GM19395 (cell line): Measurements from ENCODE around the gene TAX1BP3.

Experiments
- ATAC-seq: cut with Tn5 transposase; IDR thresholded peaks from one replicate; pipeline ENCODE4 v1.9.1; 2021; ENCODE audit warnings: mild to moderate bottlenecking, moderate library complexity; ENCODE audit not compliant: unreplicated experiment

The TAX1BP3 gene

GRCh38 chr17:3630781-3631180, 37.6 kb downstream of the TAX1BP3 start:
- ATAC-seq = no peak

- no peak for ATAC-seq
Measured at GRCh38 chr17:3627769-3628167, 40.6 kb downstream of the TAX1BP3 start.

DNA sequence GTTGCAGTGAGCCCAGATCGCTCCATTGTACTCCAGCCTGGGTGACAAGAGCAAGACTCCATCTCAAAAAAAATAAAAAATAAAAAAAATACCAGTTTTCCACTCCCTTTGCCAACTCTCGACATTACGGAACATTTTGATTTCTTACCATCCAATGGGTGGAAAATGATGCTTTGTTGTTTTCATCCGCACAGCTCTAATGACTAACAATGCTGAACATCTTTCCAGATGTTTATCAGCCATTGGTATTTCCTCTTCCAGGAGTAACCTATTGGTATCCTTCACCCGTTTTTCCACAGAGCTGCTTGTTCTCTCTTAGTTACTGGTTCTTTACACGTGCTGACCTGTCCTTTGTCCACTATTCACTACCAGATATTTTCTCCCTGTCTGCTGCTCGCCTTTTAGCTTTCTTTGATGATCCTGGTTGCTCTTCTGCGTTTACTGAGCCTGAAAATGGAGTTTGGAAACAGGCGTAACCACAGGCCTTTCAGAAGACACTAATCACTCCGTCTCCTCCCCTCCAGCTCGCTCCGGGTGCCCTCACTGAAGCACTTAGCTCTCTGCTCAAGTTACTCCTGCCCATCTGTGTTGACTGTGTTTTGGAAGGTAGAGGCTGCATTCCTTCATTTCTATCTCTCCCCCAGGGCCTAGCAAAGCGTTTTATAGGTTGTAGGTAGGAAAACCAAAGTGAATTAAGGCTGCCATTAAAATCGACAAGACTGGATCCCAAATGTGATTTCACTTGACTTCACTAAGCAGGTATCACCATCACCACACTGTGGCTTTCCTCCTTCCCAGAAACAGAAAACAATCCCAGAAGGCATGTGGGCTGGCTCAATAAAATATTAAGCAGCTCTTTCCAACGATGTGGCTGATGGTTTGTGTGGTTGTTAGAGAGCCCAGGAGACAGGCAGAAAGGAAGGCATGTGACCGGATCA, 41.3 kb downstream of the TAX1BP3 start:
- ATAC-seq = no peak

- no peak for ATAC-seq
Measured at GRCh38 chr17:3622977-3623594, 45.3 kb downstream of the TAX1BP3 start.

- no peak for ATAC-seq
Measured at GRCh38 chr17:3621146-3621720, 47.1 kb downstream of the TAX1BP3 start.

- no peak for ATAC-seq
Measured at GRCh38 chr17:3615160-3615870, 53.1 kb downstream of the TAX1BP3 start.

- no peak for ATAC-seq
Measured at GRCh38 chr17:3613124-3613523, 55.3 kb downstream of the TAX1BP3 start.
